GM18861 (cell line): ENCODE results near the gene TNN.

Experiments used
- ATAC-seq: cut with Tn5 transposase; IDR thresholded peaks from one replicate; pipeline ENCODE4 v1.9.1; 2021; ENCODE audit not compliant: unreplicated experiment

Gene TNN

GRCh38 chr1:175145899-175146528 is 78.4 kb downstream of the TNN start:
- no peak for ATAC-seq

- ATAC-seq: no peak
These were observed 79.0 kb downstream of the TNN start for GRCh38 chr1:175146529-175147213.

GRCh38 chr1:175147569-175147968 is 79.9 kb downstream of the TNN start:
- no peak for ATAC-seq

- ATAC-seq: no peak
These were observed 80.4 kb downstream of the TNN start for GRCh38 chr1:175148068-175148467.

GRCh38 chr1:175150596-175151319 is 83.1 kb downstream of the TNN start:
- no peak for ATAC-seq

GRCh38 chr1:175152006-175152652 is 84.5 kb downstream of the TNN start:
- ATAC-seq: no peak

- no peak for ATAC-seq
These were observed 87.2 kb downstream of the TNN start for GRCh38 chr1:175154629-175155472.

- no peak for ATAC-seq
These were observed 87.8 kb downstream of the TNN start for GRCh38 chr1:175155473-175155856.

- no peak for ATAC-seq
These were observed 88.3 kb downstream of the TNN start for GRCh38 chr1:175155936-175156335.

GRCh38 chr1:175157200-175157599 is 89.6 kb downstream of the TNN start:
- ATAC-seq: no peak

- ATAC-seq: no peak
These were observed 90.5 kb downstream of the TNN start for GRCh38 chr1:175158170-175158591.

- ATAC-seq: no peak
These were observed 95.3 kb downstream of the TNN start for GRCh38 chr1:175162955-175163354.

GRCh38 chr1:175163702-175164101 is 96.1 kb downstream of the TNN start:
- ATAC-seq: no peak

GRCh38 chr1:175164751-175165150 is 97.1 kb downstream of the TNN start:
- no peak for ATAC-seq

GRCh38 chr1:175166746-175167145 is 99.1 kb downstream of the TNN start:
- ATAC-seq: no peak

- ATAC-seq: no peak
These were observed 100.2 kb downstream of the TNN start for GRCh38 chr1:175167861-175168260.

GRCh38 chr1:175168782-175169181 is 101.1 kb downstream of the TNN start:
- no peak for ATAC-seq

- no peak for ATAC-seq
These were observed 101.8 kb downstream of the TNN start for GRCh38 chr1:175169286-175170018.

- no peak for ATAC-seq
These were observed 103.6 kb downstream of the TNN start for GRCh38 chr1:175171036-175171913.
